Fibroblast of lung (primary cell): ENCODE results near the gene TTLL7. TPM values are rescaled to one million over a fixed set of nuclear protein-coding genes. Genes with fewer than 3 reads are reported as not detected.

Experiments
- DNase-seq, 2 donors: peaks; one replicate each; pipeline versions ENCODE4 v3.0.0 to v3.0.0-alpha.2; 2010; ENCODE audit warnings: low read depth in 2 of 2
- H2AFZ ChIP-seq: 2 replicates; pipeline ENCODE4 v1.5.1; 2012; ENCODE audit warnings: low read length, control low read depth, inconsistent platforms
- H3K27ac ChIP-seq: 2 replicates; pipeline ENCODE4 v1.5.1; 2011; ENCODE audit warnings: low read length, control low read depth; ENCODE audit not compliant: insufficient read depth
- H3K27me3 ChIP-seq: 2 replicates; pipeline ENCODE4 v1.5.1; 2011; ENCODE audit warnings: mild to moderate bottlenecking, low read length; ENCODE audit not compliant: control insufficient read depth, insufficient read depth
- H3K36me3 ChIP-seq: 2 replicates; pipeline ENCODE4 v1.5.1; 2011; ENCODE audit warnings: low read length; ENCODE audit not compliant: control insufficient read depth, insufficient read depth
- H3K4me1 ChIP-seq: 2 replicates; pipeline ENCODE4 v1.5.1; 2011; ENCODE audit warnings: low read length; ENCODE audit not compliant: control insufficient read depth, insufficient read depth; ENCODE audit errors: extremely low read depth
- H3K4me2 ChIP-seq: 2 replicates; pipeline ENCODE4 v1.5.1; 2011; ENCODE audit warnings: low read length, control low read depth; ENCODE audit not compliant: insufficient read depth; ENCODE audit errors: extremely low read depth
- H3K4me3 ChIP-seq, 4 experiments: fragments of 200-600 bp in 1 of 4; sonication (generic) in 1 of 4; replicated peaks in 1 of 4; 2 replicates each; pipeline ENCODE4 v1.5.1; 2011 to 2016; ENCODE audit warnings: low read length in 4 of 4, low read depth in 3 of 4, mild to moderate bottlenecking in 3 of 4, control low read depth in 2 of 4, inconsistent platforms in 1 of 4, mixed read lengths in 1 of 4; ENCODE audit not compliant: insufficient read depth in 1 of 4; ENCODE audit errors: control extremely low read depth in 1 of 4
- H3K79me2 ChIP-seq: 2 replicates; pipeline ENCODE4 v1.5.1; 2012; ENCODE audit warnings: mild to moderate bottlenecking, low read length, inconsistent platforms; ENCODE audit not compliant: control insufficient read depth, insufficient read depth
- H3K9ac ChIP-seq: 2 replicates; pipeline ENCODE4 v1.5.1; 2011; ENCODE audit warnings: mild to moderate bottlenecking, low read length, control low read depth; ENCODE audit not compliant: insufficient read depth
- H3K9me3 ChIP-seq: 2 replicates; pipeline ENCODE4 v1.5.1; 2012; ENCODE audit warnings: low read depth, low read length; ENCODE audit not compliant: control insufficient read depth, insufficient read depth
- H4K20me1 ChIP-seq: 2 replicates; pipeline ENCODE4 v1.5.1; 2011; ENCODE audit warnings: low read length; ENCODE audit not compliant: control insufficient read depth, insufficient read depth; ENCODE audit errors: extremely low read depth
- EZH2 ChIP-seq: IDR thresholded peaks from 2 replicates; pipeline ENCODE4 v1.5.1; 2012; ENCODE audit warnings: low read length, control low read depth, mild to moderate bottlenecking; ENCODE audit errors: missing control alignments
- polyA plus RNA-seq, 2 donors: library from polyadenylated mRNA; depleted of rRNA in 1 of 2; stranded (reverse) in 1 of 2; unstranded in 1 of 2; fragments of >200 nt; gene quantifications; 2 replicates each; pipeline ENCODE4 v1.2.1, GENCODE V29; 2011 to 2012; ENCODE audit warnings: missing spikeins in 1 of 2
- total RNA-seq: library from RNA; depleted of rRNA; stranded (reverse); fragments of >200 nt; gene quantifications from 2 replicates; pipeline ENCODE4 v1.2.1, GENCODE V29; 2014
- TF ChIP-seq, protein P1 (sequence below), 2 donors: IDR thresholded peaks in 1 of 2; conservative IDR thresholded peaks in 1 of 2; 1 replicate in 1 of 2; 2 replicates in 1 of 2; pipeline ENCODE4 v1.5.1; 2011 to 2012; ENCODE audit warnings: low read length in 2 of 2, control low read depth in 1 of 2, inconsistent platforms in 1 of 2, low read depth in 1 of 2, mild to moderate bottlenecking in 1 of 2

Gene TTLL7
- total and polyA plus RNA-seq, 2 donors (not counting 1 experiment from before 2014, with no cell fraction given), result 14.4 to 19.8 TPM

DNA sequence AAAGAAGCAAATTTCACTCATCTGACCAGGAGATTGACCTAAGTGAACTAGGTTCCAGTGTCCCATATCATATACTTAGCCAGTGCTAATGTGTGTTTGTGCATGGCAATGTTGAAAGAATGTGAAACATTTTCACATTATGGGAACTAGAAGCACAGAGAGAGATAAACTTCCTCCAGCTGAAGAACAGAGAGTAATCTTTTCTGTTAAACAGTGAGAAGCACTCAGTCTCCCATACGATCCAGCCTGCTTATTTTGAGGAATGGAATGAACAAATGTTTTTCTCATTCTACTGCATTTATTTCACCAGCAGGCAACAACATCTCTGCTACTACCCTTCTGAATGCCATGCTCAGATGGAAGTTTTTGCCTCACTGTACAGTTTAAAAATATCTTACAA is 170.5 kb downstream of the TTLL7 start:
- no peak overlapping the region for H3K27ac ChIP-seq
- H3K4me3 ChIP-seq, result no peak overlapping the region
- no peak overlapping the region for H2AFZ ChIP-seq
- H3K9ac ChIP-seq, result no peak overlapping the region
- no peak for TF ChIP-seq EZH2
- TF ChIP-seq, protein P1, sequence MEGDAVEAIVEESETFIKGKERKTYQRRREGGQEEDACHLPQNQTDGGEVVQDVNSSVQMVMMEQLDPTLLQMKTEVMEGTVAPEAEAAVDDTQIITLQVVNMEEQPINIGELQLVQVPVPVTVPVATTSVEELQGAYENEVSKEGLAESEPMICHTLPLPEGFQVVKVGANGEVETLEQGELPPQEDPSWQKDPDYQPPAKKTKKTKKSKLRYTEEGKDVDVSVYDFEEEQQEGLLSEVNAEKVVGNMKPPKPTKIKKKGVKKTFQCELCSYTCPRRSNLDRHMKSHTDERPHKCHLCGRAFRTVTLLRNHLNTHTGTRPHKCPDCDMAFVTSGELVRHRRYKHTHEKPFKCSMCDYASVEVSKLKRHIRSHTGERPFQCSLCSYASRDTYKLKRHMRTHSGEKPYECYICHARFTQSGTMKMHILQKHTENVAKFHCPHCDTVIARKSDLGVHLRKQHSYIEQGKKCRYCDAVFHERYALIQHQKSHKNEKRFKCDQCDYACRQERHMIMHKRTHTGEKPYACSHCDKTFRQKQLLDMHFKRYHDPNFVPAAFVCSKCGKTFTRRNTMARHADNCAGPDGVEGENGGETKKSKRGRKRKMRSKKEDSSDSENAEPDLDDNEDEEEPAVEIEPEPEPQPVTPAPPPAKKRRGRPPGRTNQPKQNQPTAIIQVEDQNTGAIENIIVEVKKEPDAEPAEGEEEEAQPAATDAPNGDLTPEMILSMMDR (conservative IDR thresholded peaks at IDR 0.05 in 1 of 2, IDR thresholded peaks at IDR 0.05 in 1 of 2; ENCODE audit: low read depth in 1 of 2, low read length in 2 of 2), result no peak
- no peak overlapping the region for H3K4me2 ChIP-seq
- no peaks in the 10 kb centered on the region for H3K36me3 ChIP-seq
- no peak for DNase-seq
- H3K27me3 ChIP-seq, result no peaks in the 10 kb centered on the region
- H3K4me1 ChIP-seq, result no peaks in the 10 kb centered on the region
- no peaks in the 10 kb centered on the region for H3K79me2 ChIP-seq
- H4K20me1 ChIP-seq, result no peaks in the 10 kb centered on the region
- H3K9me3 ChIP-seq, result no peaks in the 10 kb centered on the region

DNA sequence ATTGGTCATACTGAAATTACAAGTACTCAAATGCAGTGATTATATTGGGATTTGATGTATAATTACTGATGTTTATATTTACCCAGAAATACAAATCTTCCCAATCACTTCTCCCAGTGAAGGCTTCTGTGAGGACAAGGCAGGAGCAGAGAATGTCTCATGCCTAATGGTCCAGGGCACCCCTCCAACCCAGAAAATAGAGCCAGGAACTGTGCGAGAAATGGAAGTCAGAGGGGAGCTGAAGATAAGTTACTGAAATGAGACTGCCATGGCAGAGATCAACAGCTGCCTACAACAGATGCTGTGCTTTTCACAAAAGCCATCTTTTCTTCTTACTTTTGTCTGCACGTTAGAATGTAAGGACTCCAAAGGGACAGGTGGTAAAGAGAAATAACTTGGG is 171.2 kb downstream of the TTLL7 start:
- no peaks in the 10 kb centered on the region for H3K36me3 ChIP-seq
- H3K27me3 ChIP-seq, result no peaks in the 10 kb centered on the region
- no peak overlapping the region for H3K4me3 ChIP-seq
- H4K20me1 ChIP-seq, result no peaks in the 10 kb centered on the region
- H3K9ac ChIP-seq, result no peak overlapping the region
- no peak overlapping the region for H2AFZ ChIP-seq
- H3K27ac ChIP-seq, result no peak overlapping the region
- TF ChIP-seq, protein P1 (conservative IDR thresholded peaks at IDR 0.05 in 1 of 2, IDR thresholded peaks at IDR 0.05 in 1 of 2; ENCODE audit: low read depth in 1 of 2, low read length in 2 of 2), result no peak
- TF ChIP-seq EZH2, result no peak
- no peaks in the 10 kb centered on the region for H3K79me2 ChIP-seq
- no peaks in the 10 kb centered on the region for H3K4me1 ChIP-seq
- H3K4me2 ChIP-seq, result no peak overlapping the region
- no peak for DNase-seq
- no peaks in the 10 kb centered on the region for H3K9me3 ChIP-seq

DNA sequence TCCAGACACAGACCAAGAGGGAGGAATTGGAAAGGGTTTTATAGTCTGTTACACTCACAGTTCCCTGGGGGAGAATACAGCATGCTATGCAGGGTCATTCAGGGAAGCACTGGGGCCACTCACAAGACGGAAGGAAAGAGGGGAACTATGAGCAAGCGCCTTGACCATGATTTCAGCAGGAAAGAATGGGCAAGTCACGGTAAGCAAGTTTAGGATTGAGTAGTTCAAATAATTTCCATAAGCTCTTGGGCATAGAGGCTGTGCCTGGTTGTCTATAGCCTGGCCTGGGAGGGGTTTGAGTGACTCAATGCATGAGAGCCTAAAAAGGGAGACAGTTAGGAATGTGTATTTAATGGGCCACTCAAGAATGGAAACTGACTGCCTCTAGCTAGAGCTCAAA is 176.7 kb downstream of the TTLL7 start:
- Histone ChIP-seq H3K9me3 (no peaks in the 10 kb centered on the region), H3K4me3 (no peak overlapping the region), H3K36me3 (no peaks in the 10 kb centered on the region), H3K9ac (no peak overlapping the region), H2AFZ (no peak overlapping the region), H3K79me2 (no peaks in the 10 kb centered on the region), H3K27ac (no peak overlapping the region), H3K4me2 (no peak overlapping the region), H3K27me3 (no peaks in the 10 kb centered on the region), H3K4me1 (no peaks in the 10 kb centered on the region), H4K20me1 (no peaks in the 10 kb centered on the region)
- TF ChIP-seq, protein P1 (conservative IDR thresholded peaks at IDR 0.05 in 1 of 2, IDR thresholded peaks at IDR 0.05 in 1 of 2; ENCODE audit: low read depth in 1 of 2, low read length in 2 of 2), result no peak
- TF ChIP-seq EZH2, result no peak
- peak in 1 of 2 donors; percentile 3 for DNase-seq
